BE2C (cell line): ENCODE measurements around the gene SOX13.

Experiments
- DNase-seq: peaks from one replicate; pipeline ENCODE4 v3.0.0-alpha.2; 2020
- H3K27me3 ChIP-seq: fragments of 250-450 bp; sonication (Bioruptor Pico); 2 replicates; pipeline ENCODE4 v1.5.1; 2020; ENCODE audit warnings: mild to moderate bottlenecking
- H3K36me3 ChIP-seq: fragments of 250-450 bp; sonication (Bioruptor Pico); 2 replicates; pipeline ENCODE4 v1.5.1; 2020; ENCODE audit warnings: mild to moderate bottlenecking
- H3K4me1 ChIP-seq: fragments of 250-450 bp; sonication (Bioruptor Pico); 2 replicates; pipeline ENCODE4 v1.5.1; 2020
- H3K4me3 ChIP-seq: 2 replicates; pipeline ENCODE4 v1.5.1; 2011; ENCODE audit warnings: low read depth, low read length
- H3K9me3 ChIP-seq: fragments of 250-450 bp; sonication (Bioruptor Pico); 2 replicates; pipeline ENCODE4 v1.5.1; 2020
- CTCF ChIP-seq: IDR thresholded peaks from 2 replicates; pipeline ENCODE4 v1.5.1; 2012; ENCODE audit warnings: mild to moderate bottlenecking, low read depth, low read length

Gene SOX13

GRCh38 chr1:204081164-204081790 is 8.4 kb downstream of the SOX13 start:
- Histone ChIP-seq H3K4me1 (peaks cover 6% of the 10 kb centered on the region; the same call in 1 of the 2 replicates), H3K36me3 (no peaks in the 10 kb centered on the region), H3K9me3 (no peaks in the 10 kb centered on the region), H3K27me3 (peaks cover 8% of the 10 kb centered on the region), H3K4me3 (no peak overlapping the region)
- no peak for DNase-seq
- TF ChIP-seq CTCF = no peak

- peaks cover 1% of the 10 kb centered on the region; the same call in 1 of the 2 replicates for H3K27me3 ChIP-seq
- no peaks in the 10 kb centered on the region for H3K36me3 ChIP-seq
- no peak for DNase-seq
- no peak for TF ChIP-seq CTCF
- peaks cover 6% of the 10 kb centered on the region; the same call in 1 of the 2 replicates for H3K4me1 ChIP-seq
- no peak overlapping the region for H3K4me3 ChIP-seq
- H3K9me3 ChIP-seq = no peaks in the 10 kb centered on the region
Measured at GRCh38 chr1:204081791-204082513, 9.0 kb downstream of the SOX13 start.

DNA sequence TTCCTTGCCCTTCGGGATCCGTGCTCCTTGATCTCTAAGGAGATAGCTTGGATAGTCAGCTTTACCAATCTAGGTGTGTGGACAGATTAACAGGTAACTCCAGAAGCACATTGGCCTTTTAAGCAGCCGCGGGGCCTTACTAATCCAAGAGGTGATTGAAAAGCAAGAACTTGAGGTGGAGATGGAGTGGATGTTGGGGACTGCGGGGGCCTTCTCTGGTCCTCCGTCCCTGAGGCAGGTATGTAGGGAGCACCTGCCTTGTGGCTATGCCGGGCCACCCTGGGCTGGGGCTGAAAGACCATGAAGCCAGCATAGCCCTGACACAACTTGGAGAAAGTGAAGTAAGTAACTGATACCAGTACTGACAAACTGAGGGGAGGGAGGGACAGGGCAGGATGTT is 10.6 kb downstream of the SOX13 start:
- TF ChIP-seq CTCF = no peak
- Histone ChIP-seq H3K4me1 (peaks cover 6% of the 10 kb centered on the region; the same call in 1 of the 2 replicates), H3K9me3 (no peaks in the 10 kb centered on the region), H3K27me3 (no peaks in the 10 kb centered on the region), H3K36me3 (no peaks in the 10 kb centered on the region), H3K4me3 (no peak overlapping the region)
- DNase-seq = no peak

DNA sequence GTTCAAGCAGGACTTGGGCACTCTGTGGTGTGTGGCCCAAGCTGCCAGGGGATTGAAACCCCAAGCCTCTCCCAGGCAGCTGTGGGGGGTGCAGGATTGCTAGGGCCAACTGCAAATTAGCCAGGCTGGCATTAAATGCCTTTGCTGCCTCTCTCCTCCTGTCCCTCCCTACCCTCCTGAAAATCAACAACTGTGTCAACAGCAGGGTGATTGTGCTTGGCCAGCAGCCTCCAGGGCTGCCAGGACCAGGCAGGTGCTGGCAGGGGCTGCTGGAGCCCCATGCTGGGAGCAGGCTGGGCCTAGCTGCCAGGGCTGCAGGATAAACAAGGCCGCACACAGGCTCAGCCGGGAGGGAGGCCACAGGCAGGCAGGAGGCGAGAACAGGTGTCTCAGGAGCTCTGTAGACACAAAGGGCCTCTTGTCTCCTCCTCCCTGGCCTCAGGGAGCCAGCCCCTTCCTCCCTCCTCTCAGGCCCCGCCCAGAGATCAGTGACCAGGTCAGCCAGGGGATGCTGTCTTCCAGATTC is 11.4 kb downstream of the SOX13 start:
- Histone ChIP-seq H3K27me3 (no peaks in the 10 kb centered on the region), H3K4me1 (peaks cover 6% of the 10 kb centered on the region; the same call in 1 of the 2 replicates), H3K36me3 (no peaks in the 10 kb centered on the region), H3K4me3 (no peak overlapping the region), H3K9me3 (no peaks in the 10 kb centered on the region)
- no peak for DNase-seq
- no peak for TF ChIP-seq CTCF

GRCh38 chr1:204085876-204086275 is 13.0 kb downstream of the SOX13 start:
- no peak for DNase-seq
- no peaks in the 10 kb centered on the region for H3K36me3 ChIP-seq
- TF ChIP-seq CTCF = no peak
- no peak overlapping the region for H3K4me3 ChIP-seq
- H3K4me1 ChIP-seq = no peaks in the 10 kb centered on the region
- H3K27me3 ChIP-seq = no peaks in the 10 kb centered on the region
- no peaks in the 10 kb centered on the region for H3K9me3 ChIP-seq
